Stimulated activated CD4-positive, alpha-beta T cell treated with anti-CD3 and anti-CD28 coated beads, Interleukin-1b, Interleukin-23, amount 100 ng/mL, for 48 hours (primary cell): ENCODE data around the gene PEAK1.
A peak's percentile ranks its signal among the peaks of the same experiment; 100 is the strongest.

Experiments used
- DNase-seq: peaks from one replicate; pipeline ENCODE4 v3.0.0-alpha.2; 2020

The PEAK1 gene

DNA sequence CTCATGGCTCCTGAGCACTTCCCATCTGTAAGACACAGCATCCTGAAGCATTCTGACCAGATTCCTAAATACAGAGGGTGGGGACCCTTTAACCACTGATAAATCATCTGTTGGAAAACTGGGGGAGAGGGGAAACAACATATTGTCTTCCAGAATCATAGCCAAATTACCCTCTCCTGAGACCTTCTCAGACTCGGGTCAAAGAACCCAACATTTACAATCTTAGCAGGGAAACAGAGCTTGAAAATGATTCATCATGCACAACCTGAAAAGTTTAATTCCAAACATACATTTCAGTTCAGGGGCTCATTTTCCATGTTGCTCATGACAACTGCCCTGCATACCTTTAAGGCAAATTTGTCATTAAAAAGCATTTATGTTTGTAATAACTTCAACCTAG lies 300.5 kb downstream of the PEAK1 start:
- DNase-seq, result no peak

DNA sequence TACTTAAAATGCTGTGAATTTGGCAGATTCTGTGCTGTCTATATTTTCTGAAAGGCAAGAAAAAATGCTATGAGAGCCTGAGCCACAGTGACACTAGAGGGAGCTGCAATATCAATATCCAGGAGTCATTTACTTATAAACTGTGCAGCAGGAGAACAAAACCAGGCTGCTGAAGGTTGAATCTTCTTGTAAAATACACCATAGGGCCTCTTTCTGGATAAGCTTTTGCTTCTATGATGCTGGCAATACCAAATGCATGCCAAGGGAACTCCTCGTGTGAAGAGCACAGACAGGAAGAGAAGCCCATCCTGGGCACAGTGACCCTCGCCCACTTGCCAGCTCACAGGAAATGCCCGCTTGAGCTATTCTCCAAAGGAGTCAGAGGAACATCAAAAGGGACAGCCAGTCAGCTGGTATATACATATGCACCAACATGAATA lies 301.0 kb downstream of the PEAK1 start:
- DNase-seq, result peak; percentile 11

DNA sequence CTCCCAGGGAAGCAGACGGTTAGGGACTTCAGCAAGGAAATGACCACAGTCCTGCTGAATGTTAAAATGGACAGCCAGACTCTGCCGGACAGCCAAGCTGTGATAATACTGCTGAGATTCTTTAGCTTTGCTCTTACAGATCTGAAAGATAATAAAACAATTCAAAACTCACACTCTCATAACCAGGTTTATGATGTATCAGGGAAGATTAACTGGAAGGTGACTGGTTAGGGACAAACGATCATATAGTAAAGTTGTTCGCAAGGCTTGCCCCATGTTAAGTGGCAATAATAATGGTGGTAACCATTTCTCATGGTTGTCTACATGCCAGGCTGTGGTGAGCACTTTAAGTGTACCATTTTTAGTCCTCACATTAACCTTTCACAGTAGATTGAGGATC lies 304.7 kb downstream of the PEAK1 start:
- DNase-seq, result no peak

DNA sequence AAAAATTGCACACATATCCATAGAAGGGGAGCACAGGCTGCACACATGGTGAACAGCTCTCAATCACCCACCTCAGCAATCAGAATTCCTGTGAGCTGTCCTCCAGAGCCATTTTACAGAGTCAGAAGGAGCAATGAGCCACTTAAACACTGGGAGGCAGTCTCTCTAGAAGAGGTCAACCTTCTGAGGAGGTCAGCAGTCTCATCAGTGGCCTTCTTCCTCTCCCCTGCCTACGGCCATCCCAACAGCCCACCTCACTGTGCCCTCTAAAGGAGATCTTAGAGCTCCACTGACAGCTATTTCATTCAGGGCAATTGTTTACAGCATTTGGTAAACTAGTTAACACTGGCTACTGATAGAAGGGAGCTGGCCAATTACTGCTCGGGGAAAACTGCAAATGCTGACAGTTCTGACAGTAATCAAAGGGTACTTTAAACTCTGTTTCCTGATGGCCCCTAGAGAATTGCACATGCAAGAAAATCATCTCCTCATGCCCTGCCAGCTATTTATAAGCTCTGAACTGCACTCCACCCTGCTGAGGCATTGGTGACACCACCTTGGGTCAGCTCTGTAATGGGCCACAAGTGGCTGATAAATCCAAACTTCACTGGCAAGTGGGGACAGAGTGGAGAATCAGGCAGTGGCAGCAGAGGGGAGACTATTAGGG lies 306.9 kb downstream of the PEAK1 start:
- no peak for DNase-seq

DNA sequence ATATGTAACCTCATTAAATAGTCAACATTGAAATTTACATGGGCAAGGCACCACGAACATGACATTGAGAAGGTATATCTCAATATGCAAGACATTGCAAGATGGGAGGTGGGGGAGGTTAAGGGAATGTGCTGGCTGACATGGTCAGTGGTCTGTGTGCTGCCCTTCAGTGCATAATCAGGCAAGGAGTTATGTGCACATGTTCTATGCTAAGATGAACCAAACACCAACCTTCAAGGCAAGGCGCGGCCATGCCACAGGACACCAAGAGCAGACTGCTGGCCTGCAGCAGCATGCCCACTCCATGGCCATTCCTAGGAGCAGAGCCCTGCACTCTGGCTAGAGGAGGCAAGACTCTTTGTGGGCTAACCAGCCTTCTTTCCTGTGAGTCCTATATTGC lies 308.1 kb downstream of the PEAK1 start:
- DNase-seq, result no peak

DNA sequence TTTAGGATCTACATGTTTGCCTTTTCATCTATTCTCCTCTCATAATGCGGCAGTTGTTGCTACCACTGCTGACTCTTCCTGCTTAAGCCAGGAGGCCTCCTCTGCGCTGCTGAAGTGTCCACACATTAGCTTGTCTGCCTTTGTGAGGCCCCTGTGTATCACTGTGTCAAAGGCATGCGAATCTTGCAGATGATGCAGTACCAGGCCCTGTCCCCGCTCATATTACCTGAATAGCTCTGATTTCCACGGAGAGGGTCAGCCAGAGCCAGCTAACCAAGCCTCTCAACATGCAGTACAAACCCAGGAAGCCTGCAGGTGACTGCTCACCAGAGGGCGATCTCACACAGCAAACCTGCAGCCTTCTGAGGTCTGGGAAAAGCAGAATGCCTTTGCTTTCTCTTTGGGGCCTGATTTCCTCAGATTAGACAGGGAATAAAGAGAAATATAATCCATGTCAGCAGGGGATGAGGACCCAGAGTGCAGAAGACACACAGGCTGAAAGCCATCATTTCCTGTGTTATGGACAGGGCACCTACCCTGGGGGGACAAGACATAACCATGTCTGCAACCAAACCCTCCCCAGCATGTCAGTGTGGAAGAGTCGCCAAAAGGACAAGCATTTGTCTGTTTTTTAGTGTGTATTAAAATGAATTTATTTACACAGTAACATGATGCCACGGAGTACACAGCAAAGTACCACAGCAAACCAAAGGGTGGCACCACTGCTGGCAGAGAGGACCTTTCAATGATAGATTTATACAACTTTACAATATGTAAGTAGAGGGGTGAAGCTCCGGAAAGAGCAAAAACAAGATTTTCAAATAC lies 312.2 kb downstream of the PEAK1 start:
- peak; percentile 16 for DNase-seq

DNA sequence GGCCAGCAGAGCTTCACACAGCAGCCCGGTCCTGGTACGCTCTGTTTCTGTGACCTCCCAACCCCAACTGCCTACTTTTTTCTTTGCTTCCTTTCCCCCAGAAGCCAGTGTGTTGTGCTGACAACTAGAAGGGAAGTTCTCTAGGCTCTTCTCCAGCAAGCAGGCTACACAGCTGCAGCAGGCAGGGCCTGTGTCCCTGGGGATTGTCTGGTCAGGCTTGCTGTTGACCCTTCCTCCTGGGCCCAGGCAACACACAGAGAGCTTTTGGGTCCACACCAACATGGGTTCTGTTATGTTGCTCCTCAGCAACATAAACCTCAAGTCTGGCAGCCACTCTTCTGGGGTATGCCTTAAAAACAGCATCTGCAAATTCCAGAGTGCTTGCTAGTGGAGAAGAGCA lies 312.8 kb downstream of the PEAK1 start:
- no peak for DNase-seq

DNA sequence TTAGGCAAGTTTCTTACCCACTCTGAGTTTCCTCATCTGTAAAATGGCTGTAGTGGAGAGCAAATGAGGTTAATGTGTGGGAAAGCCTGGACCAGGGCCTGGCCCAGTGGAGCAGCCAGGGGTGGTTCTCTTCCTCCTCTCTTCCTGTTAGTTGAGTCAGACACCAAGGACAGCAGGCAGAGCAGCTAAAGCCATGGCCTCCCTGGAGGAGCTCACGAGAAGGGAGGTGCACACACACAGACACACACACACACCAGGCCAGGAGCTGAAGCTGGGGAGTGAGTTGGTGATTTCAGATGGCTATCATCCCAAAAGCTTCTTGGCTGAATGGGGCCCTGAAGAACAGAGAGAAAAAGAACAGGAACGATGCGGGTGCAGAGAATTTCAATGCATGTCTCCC lies 315.7 kb downstream of the PEAK1 start:
- DNase-seq, result no peak

DNA sequence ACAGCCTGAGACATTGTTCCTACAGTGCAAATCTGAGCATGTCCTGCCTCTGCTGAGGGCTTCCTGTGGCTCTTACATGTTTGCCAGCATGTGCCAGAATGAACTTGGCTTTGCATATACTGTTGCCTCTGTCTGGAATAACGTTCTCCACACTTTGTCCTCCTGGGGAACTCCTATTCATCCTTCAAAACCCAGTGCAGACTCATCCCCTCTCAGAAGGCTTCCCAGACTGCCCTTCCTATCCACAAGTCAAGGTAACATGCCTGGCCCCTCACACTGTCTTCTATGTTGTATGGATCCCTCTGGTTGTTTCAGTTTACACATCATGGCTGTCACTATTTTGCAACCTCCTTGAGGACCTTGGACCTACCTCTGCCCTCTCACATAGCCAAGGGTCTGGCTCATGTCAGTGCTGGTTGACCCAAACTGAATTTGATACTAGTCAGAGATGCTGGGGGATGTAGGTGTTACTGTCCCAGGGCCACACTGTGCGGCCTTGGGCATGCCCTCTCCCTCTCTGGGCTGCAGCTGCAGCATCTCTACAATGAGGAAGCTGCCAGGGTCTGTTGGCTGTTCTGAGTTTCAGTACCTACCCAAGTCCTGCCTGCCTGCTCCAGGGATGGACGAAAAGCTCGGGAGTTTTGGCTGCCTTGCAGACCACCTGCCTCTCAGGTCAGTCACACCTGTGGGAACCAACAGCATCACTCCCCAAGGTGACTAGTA lies 320.0 kb downstream of the PEAK1 start:
- no peak for DNase-seq

DNA sequence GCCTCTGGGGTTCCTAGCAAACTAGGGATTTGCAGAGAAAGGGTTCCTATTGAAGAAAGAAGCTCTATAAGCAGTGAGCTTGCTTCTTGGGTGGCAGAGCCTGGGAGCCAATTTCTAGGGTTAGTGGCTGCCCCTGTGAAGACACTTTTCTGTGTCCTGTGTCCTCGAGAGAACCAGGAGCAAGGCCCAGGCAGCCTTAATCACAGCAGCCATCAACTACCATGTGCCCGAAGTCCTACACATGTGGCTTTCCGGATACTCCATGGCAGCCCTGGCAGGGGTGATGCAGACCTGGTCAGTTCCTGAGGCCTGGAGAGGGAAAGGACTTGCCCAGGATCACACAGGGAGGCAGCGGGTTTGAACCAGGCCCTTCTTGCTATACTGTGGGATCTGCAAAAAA lies 321.3 kb downstream of the PEAK1 start:
- DNase-seq, result no peak

DNA sequence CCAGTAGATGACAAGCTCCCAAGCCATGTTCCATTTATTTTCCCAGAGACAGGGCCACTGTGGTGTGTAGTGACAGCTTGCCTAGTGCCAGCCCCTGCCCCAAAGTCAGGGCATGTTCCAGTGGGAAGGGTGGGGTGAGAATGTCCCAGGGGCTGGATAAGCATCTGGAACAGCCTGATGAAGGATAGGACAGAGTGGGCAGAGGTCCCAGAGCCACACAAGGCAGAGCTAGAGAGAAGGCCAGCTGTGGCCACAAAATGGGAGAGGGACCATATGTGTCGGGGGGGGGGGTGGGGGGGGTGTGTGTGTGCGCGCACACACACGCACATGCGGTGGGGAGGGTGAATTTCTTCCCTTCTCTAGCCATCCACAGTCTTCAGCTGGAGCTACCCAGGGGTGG lies 322.0 kb downstream of the PEAK1 start:
- DNase-seq, result no peak

DNA sequence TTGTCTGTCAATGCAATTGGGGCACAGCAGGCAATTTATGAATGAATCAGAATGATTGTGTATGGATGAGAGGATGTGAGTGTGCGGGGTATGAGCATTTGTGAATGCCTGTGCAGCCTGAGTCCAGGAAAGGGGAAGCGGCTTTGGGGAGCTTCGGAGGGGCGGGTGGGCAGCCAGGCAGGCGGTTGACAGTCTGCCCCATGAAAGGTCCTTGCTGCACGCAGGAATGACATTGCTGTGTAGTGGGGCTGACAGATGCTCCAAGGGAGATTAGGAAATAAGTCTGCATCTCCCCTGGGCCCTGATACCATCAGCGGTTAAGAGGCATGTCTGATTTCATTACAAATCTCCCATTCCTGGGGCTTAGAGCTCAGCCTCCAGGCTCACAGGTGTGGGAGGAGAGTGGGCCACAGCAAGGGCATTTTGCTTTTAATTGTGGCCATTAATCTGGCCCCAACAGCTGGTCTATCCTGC lies 322.6 kb downstream of the PEAK1 start:
- no peak for DNase-seq

DNA sequence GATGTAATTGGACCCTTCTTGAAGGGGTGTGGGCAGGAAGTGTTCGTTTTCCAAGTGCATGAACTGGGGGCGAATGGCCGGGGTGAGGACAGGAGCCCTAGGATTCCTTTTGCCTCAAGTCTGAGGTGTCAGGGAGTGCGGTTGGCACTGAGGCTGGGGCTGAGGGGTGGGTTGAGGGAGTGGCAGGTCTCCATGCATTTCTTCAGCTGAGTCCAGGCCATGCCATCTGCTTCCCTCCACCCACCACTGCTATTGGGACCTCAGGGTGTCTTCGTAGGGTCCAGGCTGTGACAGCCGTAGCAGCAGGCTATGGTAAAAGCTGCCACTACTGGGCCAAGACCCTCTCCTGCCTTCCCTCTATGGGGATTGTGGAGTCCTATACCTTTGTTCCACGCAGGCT lies 323.4 kb downstream of the PEAK1 start:
- no peak for DNase-seq

DNA sequence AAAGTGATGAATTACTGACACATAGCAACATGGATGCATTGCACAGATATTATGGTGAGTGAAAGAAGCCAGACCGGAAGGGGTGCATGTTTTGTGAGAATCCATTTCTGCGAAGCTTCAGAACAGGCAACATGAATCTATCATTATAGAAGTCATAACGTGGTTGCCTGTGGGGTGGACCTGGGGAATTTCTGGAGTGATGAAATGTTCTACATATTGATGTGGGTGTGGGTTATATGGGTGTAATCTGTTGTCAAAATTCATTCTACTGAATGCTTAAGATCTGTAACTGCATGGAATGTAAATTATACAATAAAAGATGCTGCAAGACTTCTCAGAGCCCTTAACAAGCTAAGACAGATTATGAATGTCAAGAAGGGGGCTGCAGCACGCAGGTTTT lies 323.8 kb downstream of the PEAK1 start:
- DNase-seq, result no peak

DNA sequence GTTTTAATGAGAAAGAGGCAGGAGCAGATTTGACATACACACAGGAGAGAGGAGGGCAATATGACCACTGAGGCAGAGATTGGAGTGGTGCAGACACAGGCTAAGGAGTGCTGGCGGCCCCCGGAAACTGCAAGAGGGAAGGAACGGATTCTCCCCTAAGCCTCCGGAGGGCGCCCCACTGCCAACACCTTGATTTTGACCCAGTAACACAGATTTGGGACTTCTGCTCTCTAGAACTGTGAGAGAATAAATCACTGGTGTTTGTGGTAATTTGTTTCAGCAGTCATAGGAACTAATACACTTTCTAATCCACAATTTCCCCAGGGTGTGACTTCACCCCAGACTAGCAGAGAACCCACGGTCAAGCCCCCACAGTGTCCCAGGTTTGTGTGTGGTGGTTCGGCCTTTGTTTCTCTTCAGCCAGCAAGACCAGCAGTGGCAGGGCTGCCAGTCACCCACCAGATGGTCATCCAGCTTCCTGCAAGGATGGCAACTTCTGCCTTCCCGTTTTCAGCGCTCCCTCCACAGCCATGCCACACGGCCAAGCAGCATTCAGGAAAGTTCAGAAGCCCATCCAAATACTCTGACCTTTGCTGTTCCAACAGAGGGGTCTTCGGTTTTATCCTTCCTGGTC lies 325.4 kb downstream of the PEAK1 start:
- no peak for DNase-seq

DNA sequence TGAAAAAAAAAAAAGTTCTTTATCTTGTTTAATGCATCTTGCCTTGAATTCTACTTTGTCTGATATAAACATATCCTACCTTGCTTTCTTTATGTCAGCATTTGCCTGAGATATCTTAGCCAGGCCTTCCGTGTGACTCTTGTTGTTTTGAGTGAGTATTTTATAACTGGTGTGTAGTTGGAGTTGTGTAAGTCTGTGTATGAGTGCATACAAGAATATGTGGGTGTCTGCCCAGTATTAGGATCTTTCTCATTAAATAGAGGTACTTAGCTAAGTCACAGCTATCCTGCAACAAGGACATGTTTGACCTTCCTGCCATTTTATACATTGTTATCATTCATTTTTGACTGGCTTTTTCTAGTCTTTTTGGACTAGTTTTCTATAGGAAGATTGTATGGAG lies 326.5 kb downstream of the PEAK1 start:
- no peak for DNase-seq

DNA sequence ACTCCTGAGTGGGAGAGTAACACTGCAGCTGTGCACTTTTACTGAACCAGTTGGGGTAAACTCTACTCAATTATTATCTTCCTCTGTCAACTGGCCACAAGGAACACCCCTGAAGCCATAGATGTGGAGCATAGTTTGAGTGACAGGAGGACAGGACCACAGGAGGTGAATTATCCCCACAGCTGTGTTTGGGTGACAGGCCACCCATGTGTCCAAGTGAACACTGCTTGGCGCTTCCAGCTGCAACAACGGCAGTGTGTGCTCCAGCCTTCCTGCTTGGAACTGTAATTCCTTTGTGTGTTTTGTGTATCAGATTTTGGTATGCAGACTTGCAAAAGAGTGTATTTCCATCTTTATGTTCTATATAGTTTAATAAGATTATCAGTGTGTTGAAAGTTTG lies 328.8 kb downstream of the PEAK1 start:
- no peak for DNase-seq

DNA sequence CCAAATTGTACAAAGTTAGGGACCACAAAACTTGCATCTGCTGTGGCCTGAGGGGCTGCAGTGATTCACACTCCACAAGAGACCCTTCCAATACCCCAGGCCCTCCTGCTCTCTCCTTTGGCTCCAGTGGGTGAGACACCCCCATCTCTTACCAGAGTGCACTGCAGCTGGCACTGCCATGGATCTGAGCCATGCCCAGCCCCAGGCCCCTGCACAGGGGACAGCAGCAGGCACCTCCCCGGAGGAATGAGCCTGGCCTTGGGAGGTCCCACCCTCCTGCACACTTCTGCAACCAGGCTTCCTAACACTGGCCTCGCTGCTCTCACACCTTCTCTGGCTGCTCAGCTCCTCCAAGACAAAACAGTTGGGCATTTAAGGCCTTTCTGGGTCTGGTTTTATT lies 332.7 kb downstream of the PEAK1 start:
- no peak for DNase-seq

DNA sequence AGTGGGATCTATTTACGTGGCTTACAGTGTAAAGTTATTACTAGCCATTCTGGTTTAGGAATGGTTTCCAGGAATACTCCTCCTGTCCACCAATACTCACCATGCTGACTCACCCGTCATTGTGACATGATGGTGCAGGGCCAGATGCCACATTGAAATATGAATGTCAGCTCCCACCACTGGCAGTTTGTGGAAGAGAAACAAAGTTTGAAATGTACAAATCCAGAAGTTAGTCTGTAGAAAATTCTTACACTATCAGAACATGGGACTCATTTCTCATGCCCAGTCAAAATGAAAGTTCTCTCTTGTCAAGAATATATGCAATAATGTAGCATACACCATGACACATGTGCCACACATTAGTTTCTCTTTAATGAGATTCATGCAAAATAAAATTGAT lies 334.6 kb downstream of the PEAK1 start:
- peak; percentile 14 for DNase-seq

DNA sequence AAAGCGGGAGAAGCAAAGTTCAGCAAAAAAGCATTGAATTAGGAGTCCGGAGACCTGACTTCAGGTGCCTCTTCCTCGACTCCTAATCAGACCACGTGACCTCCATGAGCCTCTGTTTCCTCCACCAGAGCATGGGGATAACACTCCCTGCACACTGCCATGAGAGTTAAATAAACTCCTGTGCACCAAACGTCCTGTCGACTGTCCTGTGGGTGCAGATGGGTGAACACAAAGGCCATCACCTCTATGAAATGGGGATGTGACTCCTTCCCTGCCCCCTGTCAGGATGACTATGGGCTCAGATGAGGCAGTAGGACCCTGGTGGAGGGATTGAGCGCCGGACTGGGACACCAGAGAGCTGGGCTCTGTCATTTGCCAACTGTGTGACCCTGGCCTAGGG lies 335.5 kb downstream of the PEAK1 start:
- DNase-seq, result no peak

DNA sequence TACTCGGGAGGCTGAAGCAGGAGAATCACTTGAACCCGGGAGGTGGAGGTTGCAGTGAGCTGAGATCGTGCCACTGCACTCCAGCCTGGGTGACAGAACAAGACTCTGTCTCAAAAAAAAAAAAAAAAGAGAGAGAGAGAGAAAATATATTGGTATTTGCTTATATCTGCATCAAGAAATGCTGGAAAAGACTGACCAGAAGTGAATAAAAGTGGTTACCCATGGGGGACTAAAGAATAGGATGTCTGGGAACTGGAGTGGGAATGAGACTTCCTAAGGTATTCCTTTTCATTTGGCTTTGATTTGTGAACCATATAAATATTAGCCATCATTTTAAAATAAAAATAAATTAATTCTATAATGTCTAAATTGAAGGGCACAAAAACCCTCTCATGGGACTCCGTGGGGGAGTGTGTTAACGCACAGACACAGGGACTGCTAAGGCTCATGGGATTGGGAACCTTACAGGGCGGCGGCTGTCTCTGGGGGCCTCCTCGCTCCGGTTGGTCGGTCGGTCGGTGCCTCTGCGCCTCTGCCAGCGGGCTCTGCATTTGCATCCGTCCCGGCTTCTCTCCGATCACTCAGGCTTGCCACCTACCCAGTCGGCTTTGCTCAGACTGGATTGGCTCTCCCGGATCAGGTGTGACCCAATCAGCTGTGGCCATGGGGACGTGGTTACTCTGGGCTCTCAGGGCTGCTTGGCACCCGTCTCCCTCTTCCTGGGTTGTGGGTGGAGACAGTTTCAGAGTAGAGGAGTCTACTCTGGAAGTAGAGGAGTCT lies 336.3 kb downstream of the PEAK1 start:
- peak; percentile 75 for DNase-seq

DNA sequence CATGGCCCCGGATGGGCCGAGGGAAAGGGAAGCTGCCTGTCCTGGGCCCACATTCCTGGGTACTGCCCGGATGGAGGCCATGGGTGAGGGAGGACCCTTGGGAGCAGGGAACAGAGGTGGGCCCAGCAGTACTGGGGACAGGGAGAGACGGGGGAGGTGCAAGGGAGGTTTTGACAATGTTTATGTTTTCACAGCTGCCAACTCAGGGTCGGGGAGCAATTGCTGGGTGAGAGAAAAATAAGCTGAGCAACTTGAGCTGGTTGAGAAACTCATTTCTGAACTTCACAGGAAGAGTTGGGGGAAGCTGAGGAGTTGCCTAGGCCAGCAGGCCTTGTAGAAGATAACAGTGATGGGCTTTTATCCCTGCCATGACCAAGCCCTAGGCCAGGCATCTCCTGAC lies 337.9 kb downstream of the PEAK1 start:
- no peak for DNase-seq
